HEK293 (cell line): ENCODE measurements around the gene TRIM8.
A peak's percentile ranks its signal among the peaks of the same experiment; 100 is the strongest.

Source experiments
- CTCF ChIP-seq: fragments of 450-650 bp; formaldehyde crosslinking; IDR thresholded peaks from 2 replicates; pipeline ENCODE4 v1.5.1; 2016; ENCODE audit warnings: missing biosample characterization, missing genetic modification characterization
- HOXA7 ChIP-seq: sonication (generic); formaldehyde crosslinking; IDR thresholded peaks from 2 replicates; pipeline ENCODE4 v1.8.1; 2022; ENCODE audit warnings: missing genetic modification reagents, borderline replicate concordance
- IKZF3 ChIP-seq: fragments of 450-650 bp; IDR thresholded peaks from 2 replicates; pipeline ENCODE4 v1.5.0; 2018; ENCODE audit warnings: missing biosample characterization, mild to moderate bottlenecking, missing genetic modification characterization, moderate library complexity
- KLF10 ChIP-seq: fragments of 450-650 bp; IDR thresholded peaks from 2 replicates; pipeline ENCODE4 v1.5.1; 2018; ENCODE audit warnings: missing biosample characterization, mild to moderate bottlenecking, missing genetic modification characterization
- KLF7 ChIP-seq: fragments of 450-650 bp; formaldehyde crosslinking; IDR thresholded peaks from 2 replicates; pipeline ENCODE4 v1.5.1; 2016; ENCODE audit warnings: missing biosample characterization, missing genetic modification characterization, borderline replicate concordance
- KLF8 ChIP-seq: fragments of 450-650 bp; formaldehyde crosslinking; IDR thresholded peaks from 2 replicates; pipeline ENCODE4 v1.5.1; 2016; ENCODE audit warnings: missing biosample characterization, missing genetic modification characterization
- MEIS1 ChIP-seq: sonication (generic); formaldehyde crosslinking; IDR thresholded peaks from 2 replicates; pipeline ENCODE4 v1.8.1; 2022; ENCODE audit warnings: missing genetic modification reagents, mild to moderate bottlenecking, borderline replicate concordance
- SP3 ChIP-seq: fragments of 450-650 bp; formaldehyde crosslinking; IDR thresholded peaks from 2 replicates; pipeline ENCODE4 v1.5.1; 2016; ENCODE audit warnings: missing biosample characterization, missing genetic modification characterization
- YY1 ChIP-seq: fragments of 450-650 bp; formaldehyde crosslinking; IDR thresholded peaks from 2 replicates; pipeline ENCODE4 v1.5.1; 2018; ENCODE audit warnings: missing biosample characterization, missing genetic modification characterization
- ZBTB17 ChIP-seq: fragments of 450-650 bp; formaldehyde crosslinking; IDR thresholded peaks from 2 replicates; pipeline ENCODE4 v1.5.1; 2016; ENCODE audit warnings: missing biosample characterization, missing genetic modification characterization
- ZBTB26 ChIP-seq: fragments of 450-650 bp; formaldehyde crosslinking; optimal IDR thresholded peaks from 2 replicates; pipeline ENCODE3; 2016; ENCODE audit warnings: missing biosample characterization, mild to moderate bottlenecking, missing genetic modification characterization
- ZBTB48 ChIP-seq: fragments of 450-650 bp; formaldehyde crosslinking; IDR thresholded peaks from 2 replicates; pipeline ENCODE4 v1.5.1; 2016; ENCODE audit warnings: missing biosample characterization, missing genetic modification characterization
- ZBTB8A ChIP-seq: fragments of 450-650 bp; formaldehyde crosslinking; IDR thresholded peaks from 2 replicates; pipeline ENCODE4 v1.5.1; 2016; ENCODE audit warnings: missing biosample characterization, missing genetic modification characterization
- ZFHX2 ChIP-seq: fragments of 450-650 bp; formaldehyde crosslinking; conservative IDR thresholded peaks from 2 replicates; pipeline ENCODE4 v1.5.1; 2016; ENCODE audit warnings: missing biosample characterization, missing genetic modification characterization
- ZIC2 ChIP-seq: fragments of 450-650 bp; formaldehyde crosslinking; IDR thresholded peaks from 2 replicates; pipeline ENCODE4 v1.5.1; 2016; ENCODE audit warnings: missing biosample characterization, missing genetic modification characterization
- ZNF121 ChIP-seq: fragments of 450-650 bp; formaldehyde crosslinking; IDR thresholded peaks from 2 replicates; pipeline ENCODE4 v1.5.1; 2016; ENCODE audit warnings: missing biosample characterization, missing genetic modification characterization
- ZNF148 ChIP-seq: fragments of 450-650 bp; formaldehyde crosslinking; IDR thresholded peaks from 2 replicates; pipeline ENCODE4 v1.5.0; 2017; ENCODE audit warnings: missing biosample characterization, missing genetic modification characterization, borderline replicate concordance
- ZNF2 ChIP-seq: fragments of 450-650 bp; formaldehyde crosslinking; IDR thresholded peaks from 2 replicates; pipeline ENCODE4 v1.5.1; 2016; ENCODE audit warnings: missing biosample characterization, missing genetic modification characterization
- ZNF302 ChIP-seq: fragments of 450-650 bp; formaldehyde crosslinking; IDR thresholded peaks from 2 replicates; pipeline ENCODE4 v1.5.1; 2016; ENCODE audit warnings: missing biosample characterization, missing genetic modification characterization, low read depth
- ZNF324 ChIP-seq: fragments of 450-650 bp; formaldehyde crosslinking; IDR thresholded peaks from 2 replicates; pipeline ENCODE4 v1.5.1; 2016; ENCODE audit warnings: missing biosample characterization, missing genetic modification characterization
- ZNF416 ChIP-seq: fragments of 450-650 bp; formaldehyde crosslinking; IDR thresholded peaks from 2 replicates; pipeline ENCODE4 v1.5.1; 2016; ENCODE audit warnings: missing biosample characterization, missing genetic modification characterization
- ZNF426 ChIP-seq: fragments of 450-650 bp; formaldehyde crosslinking; IDR thresholded peaks from 2 replicates; pipeline ENCODE4 v1.5.1; 2017; ENCODE audit warnings: missing biosample characterization, missing genetic modification characterization, mild to moderate bottlenecking, inconsistent platforms, moderate library complexity
- ZNF518A ChIP-seq: fragments of 450-650 bp; formaldehyde crosslinking; conservative IDR thresholded peaks from 2 replicates; pipeline ENCODE4 v1.5.1; 2016; ENCODE audit warnings: low read depth, missing biosample characterization, missing genetic modification characterization
- ZNF549 ChIP-seq: fragments of 450-650 bp; IDR thresholded peaks from 2 replicates; pipeline ENCODE4 v1.5.1; 2018; ENCODE audit warnings: missing biosample characterization, missing genetic modification characterization, mild to moderate bottlenecking, inconsistent platforms, moderate library complexity
- ZNF624 ChIP-seq: fragments of 450-650 bp; formaldehyde crosslinking; IDR thresholded peaks from 2 replicates; pipeline ENCODE4 v1.5.1; 2017; ENCODE audit warnings: missing biosample characterization, missing genetic modification characterization
- ZNF645 ChIP-seq: fragments of 450-650 bp; formaldehyde crosslinking; IDR thresholded peaks from 2 replicates; pipeline ENCODE4; 2016; ENCODE audit warnings: missing biosample characterization, missing genetic modification characterization
- ZNF776 ChIP-seq: fragments of 450-650 bp; formaldehyde crosslinking; IDR thresholded peaks from 2 replicates; pipeline ENCODE4 v1.5.0; 2017; ENCODE audit warnings: missing biosample characterization, missing genetic modification characterization, borderline replicate concordance
- ZNF843 ChIP-seq: fragments of 450-650 bp; formaldehyde crosslinking; IDR thresholded peaks from 2 replicates; pipeline ENCODE4 v1.5.1; 2016; ENCODE audit warnings: missing biosample characterization, missing genetic modification characterization
- ZXDB ChIP-seq: fragments of 450-650 bp; formaldehyde crosslinking; IDR thresholded peaks from 2 replicates; pipeline ENCODE4 v1.5.1; 2016; ENCODE audit warnings: missing biosample characterization, missing genetic modification characterization

The TRIM8 gene

GRCh38 chr10:102644646-102645387 lies 538 bp downstream of the TRIM8 start (continued):
- 0 out of 2 replicates have a peak, but pooled peaks have one; percentile 27 for TF ChIP-seq ZNF121 (tag by site-specific recombination)
- peak; percentile 100 for TF ChIP-seq ZIC2 (tag by site-specific recombination)
- TF ChIP-seq ZNF302 (tag by site-specific recombination): no peak
- TF ChIP-seq ZNF148 (tag by site-specific recombination): no peak
- TF ChIP-seq ZNF549 (tag by site-specific recombination): no peak
- TF ChIP-seq SP3 (tag by site-specific recombination): peak; percentile 40; the same call in 1 of the 2 replicates
- peak; percentile 97 for TF ChIP-seq ZBTB26 (tag by site-specific recombination)
- 0 out of 2 replicates have a peak, but pooled peaks have one; percentile 28 for TF ChIP-seq KLF7 (tag by site-specific recombination)
- TF ChIP-seq ZNF843 (tag by site-specific recombination): no peak; the same call in none of the 2 replicates
- 0 out of 2 replicates have a peak, but pooled peaks have one; percentile 19 for TF ChIP-seq YY1 (tag by site-specific recombination)
- TF ChIP-seq ZBTB17 (tag by site-specific recombination): peak; percentile 97
- TF ChIP-seq ZNF518A (tag by site-specific recombination): no peak
- TF ChIP-seq ZXDB: peak; percentile 84
- TF ChIP-seq ZNF324 (tag by site-specific recombination): peak; percentile 29; the same call in 1 of the 2 replicates
- TF ChIP-seq ZNF645 (tag by site-specific recombination): no peak; the same call in 1 of the 2 replicates
- peak; percentile 98 for TF ChIP-seq ZFHX2
- TF ChIP-seq HOXA7 (CRISPR knock-in tag): no peak
- TF ChIP-seq ZBTB8A (tag by site-specific recombination): peak; percentile 98
- TF ChIP-seq ZNF776: no peak
- no peak for TF ChIP-seq MEIS1
- TF ChIP-seq CTCF: peak; percentile 99
- peak; percentile 88 for TF ChIP-seq KLF8 (tag by site-specific recombination)
- peak; percentile 95 for TF ChIP-seq ZBTB48 (tag by site-specific recombination)
- TF ChIP-seq ZNF416 (tag by site-specific recombination): no peak
- peak; percentile 52; the same call in 1 of the 2 replicates for TF ChIP-seq KLF10 (tag by site-specific recombination)
- peak; percentile 90 for TF ChIP-seq ZNF2
- no peak for TF ChIP-seq ZNF624
- no peak for TF ChIP-seq ZNF426 (tag by site-specific recombination)
- peak; percentile 62; the same call in 1 of the 2 replicates for TF ChIP-seq IKZF3 (tag by site-specific recombination)
